GM21528 (cell line): ENCODE measurements around the gene BABAM2.
"Not testable (repeated sequence)": the region's sequence is repeated elsewhere in the genome, so short reads cannot be mapped to it uniquely, and the experiment has no call there.

Source experiments
- ATAC-seq: cut with Tn5 transposase; IDR thresholded peaks from one replicate; pipeline ENCODE4 v1.9.1; 2021; ENCODE audit warnings: mild to moderate bottlenecking, moderate library complexity; ENCODE audit not compliant: unreplicated experiment, low FRiP score

BABAM2 gene

DNA sequence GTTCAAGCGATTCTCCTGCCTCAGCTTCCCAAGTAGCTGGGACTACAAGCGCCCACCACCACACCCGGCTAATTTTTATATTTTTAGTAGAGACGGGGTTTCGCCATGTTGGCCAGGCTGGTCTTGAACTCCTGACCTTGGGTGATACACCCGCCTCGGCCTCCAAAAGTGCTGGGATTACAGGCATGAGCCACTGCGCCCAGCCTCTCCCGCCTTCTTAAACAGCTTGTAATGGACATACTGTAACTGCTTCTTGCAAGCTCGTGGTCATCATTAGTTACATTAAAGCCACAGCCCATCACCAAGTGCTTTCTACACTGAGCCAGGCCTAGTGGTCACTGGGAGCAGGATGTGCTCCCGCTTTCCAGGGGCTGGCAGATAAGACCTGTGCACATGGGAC is 444.7 kb downstream of the BABAM2 start:
- ATAC-seq: not testable (repeated sequence)

- no peak for ATAC-seq
Measured at GRCh38 chr2:28335666-28336065, 445.1 kb downstream of the BABAM2 start.

GRCh38 chr2:28336264-28336980 is 445.9 kb downstream of the BABAM2 start:
- ATAC-seq: no peak

DNA sequence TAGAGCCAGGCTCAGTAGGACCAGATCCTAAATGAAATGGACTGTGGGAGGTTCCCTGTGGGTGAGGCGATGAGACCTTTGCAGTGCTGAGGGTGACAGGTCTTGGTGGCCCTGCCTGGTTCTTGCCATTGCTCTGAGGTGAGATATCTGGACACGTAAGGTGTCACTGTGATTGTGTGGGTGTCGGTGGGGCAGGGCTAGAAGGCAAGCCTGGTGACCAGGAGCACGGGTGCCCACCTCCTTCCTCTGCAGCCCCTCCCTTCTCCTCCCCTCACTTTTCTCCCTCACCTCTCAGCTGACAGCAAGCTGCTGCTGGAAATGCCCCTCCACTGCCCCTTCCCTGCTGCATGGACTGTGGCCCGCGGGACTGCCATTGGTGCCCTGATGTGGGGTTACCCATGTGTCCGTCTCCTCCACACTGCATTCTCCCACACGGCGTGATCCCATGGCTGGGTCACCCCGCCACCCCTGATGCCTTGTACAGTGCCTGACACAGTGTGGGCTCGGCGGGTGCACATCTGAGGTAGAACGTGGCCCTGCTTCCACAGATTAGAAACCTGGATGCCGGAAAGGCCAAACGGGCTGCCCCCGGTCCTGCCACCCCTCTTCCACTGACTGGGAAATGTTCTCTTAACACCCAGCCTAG is 446.6 kb downstream of the BABAM2 start:
- ATAC-seq: no peak

DNA sequence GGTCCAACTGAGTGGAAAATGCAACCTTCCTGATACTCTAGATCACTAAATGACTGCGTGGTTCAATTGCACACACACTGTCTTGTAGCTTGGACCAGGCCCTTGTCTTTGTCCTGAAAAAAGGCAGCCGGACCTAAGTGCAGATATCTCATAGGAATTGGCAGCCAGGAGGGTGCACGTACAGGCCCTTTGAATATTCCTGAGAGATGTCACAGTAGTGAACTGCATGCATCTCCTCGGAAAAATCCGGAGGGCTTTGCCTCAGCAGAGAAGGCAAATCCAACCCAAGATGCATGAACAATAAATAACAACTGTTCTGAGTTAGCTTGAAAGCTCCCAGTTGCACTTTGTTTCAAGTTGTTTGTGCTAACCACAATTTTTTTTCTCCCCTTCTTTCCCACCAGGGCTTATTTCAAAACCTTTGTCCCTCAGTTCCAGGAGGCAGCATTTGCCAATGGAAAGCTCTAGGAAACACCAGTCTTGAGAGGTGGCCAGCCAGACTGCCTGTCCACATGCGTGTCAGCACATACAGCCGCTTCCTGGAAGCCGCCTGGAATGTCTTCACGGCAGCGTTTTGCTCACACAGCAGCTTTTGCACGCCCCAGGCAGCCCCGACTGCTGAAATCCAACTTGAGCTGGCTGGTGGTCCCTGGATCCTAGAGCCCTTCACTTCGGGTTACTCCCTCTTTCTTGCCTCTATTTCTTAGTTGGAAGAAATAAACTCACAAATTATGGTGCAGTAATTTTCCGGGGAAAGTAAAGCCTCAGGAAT is 447.7 kb downstream of the BABAM2 start:
- ATAC-seq: no peak

DNA sequence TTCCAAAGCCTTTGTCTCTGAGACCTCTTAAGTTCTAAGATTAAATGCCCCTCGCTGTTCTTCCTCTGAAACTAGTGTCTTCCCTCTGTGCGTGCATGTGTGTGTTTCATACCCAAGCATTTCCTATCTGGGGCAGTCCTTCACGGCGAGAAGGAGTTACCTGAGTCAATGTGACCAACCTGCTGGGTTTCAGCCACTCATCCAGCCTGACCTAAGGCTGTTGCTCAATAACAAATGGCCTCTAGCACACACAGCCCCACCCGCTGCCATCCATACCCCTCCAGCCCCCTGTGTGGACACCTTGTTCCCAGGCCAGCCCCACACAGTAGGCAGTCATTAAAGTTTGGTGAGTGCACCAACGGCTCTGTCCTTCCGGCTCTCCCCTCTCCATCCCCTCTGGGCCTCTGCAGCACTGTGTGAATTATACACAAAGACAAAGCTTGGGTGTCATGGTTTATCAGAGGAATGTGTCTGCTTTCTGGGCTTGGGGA is 448.3 kb downstream of the BABAM2 start:
- ATAC-seq: no peak

DNA sequence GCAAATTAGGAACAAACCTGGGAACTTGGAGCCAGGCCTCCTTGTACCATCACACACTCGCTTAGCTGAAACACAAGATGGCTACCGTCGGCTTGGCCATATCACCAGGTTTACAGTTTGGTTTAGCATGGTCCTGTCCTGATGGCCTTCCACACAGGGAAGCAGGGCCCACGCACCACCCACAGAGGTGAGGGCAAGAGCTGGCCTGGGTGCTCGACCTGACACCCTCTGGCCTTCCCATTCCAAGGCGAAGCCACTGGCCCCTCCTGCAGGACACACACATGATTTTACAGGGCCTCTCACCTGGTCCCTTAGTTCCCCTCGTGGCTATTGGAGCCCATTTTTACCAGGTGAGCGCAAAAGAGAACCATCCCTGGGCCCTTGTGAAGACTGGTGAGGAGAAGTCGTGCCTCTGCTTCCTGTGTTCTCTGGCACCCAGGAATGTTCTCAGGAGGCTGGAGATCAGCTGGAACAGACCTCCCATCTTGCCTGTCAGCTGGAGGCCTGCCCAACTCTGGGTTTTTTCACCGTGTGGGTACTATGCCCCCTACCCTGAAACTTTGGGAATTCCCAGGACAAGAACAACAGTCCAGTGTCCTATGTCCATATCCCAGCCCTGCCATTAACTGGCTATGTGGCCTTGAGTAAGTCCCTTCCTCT is 449.1 kb downstream of the BABAM2 start:
- no peak for ATAC-seq

GRCh38 chr2:28340312-28341202 is 450.0 kb downstream of the BABAM2 start:
- ATAC-seq: no peak

DNA sequence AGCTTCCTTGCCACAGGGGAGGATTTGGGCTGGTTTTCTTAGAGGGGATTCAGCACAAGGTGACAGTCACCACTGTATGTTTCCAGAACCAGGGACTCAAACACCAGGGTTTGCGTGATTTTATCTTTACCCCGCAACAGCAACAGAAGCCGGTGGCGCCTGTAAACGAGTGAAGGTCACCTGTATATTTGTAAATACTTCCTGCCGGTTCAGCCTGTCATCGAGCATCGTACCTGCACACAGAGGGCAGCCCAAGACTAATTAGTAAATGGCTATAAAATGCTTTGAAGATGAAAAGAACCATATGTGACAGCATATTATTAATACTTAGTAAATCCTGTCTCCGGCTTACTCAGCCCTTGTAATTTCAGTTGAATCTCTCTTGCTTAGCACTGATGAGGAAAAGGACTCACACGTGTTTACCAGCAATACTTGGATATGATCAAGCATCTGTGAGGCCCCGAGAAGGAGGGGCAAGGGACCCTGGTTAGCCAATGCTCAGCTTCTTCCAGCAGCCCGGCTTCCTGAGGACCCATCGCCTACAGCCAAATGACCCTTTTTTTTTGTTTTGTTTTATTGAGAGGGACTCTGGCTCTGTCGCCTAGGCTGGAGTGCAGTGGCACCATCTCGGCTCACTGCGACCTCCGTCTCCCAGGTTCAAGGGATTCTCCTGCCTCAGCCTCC is 450.8 kb downstream of the BABAM2 start:
- ATAC-seq: no peak

GRCh38 chr2:28342081-28342967 is 451.8 kb downstream of the BABAM2 start:
- ATAC-seq: no peak

- no peak for ATAC-seq
Measured at GRCh38 chr2:28343184-28343942, 452.8 kb downstream of the BABAM2 start.

- ATAC-seq: no peak
Measured at GRCh38 chr2:28343971-28344715, 453.6 kb downstream of the BABAM2 start.

GRCh38 chr2:28344756-28345373 is 454.3 kb downstream of the BABAM2 start:
- ATAC-seq: no peak

GRCh38 chr2:28345619-28346018 is 455.1 kb downstream of the BABAM2 start:
- no peak for ATAC-seq

- ATAC-seq: no peak
Measured at GRCh38 chr2:28346587-28346986, 456.1 kb downstream of the BABAM2 start.

GRCh38 chr2:28347193-28347592 is 456.7 kb downstream of the BABAM2 start:
- no peak for ATAC-seq
